ENCODE measurements around the gene PTCH2.

DNA sequence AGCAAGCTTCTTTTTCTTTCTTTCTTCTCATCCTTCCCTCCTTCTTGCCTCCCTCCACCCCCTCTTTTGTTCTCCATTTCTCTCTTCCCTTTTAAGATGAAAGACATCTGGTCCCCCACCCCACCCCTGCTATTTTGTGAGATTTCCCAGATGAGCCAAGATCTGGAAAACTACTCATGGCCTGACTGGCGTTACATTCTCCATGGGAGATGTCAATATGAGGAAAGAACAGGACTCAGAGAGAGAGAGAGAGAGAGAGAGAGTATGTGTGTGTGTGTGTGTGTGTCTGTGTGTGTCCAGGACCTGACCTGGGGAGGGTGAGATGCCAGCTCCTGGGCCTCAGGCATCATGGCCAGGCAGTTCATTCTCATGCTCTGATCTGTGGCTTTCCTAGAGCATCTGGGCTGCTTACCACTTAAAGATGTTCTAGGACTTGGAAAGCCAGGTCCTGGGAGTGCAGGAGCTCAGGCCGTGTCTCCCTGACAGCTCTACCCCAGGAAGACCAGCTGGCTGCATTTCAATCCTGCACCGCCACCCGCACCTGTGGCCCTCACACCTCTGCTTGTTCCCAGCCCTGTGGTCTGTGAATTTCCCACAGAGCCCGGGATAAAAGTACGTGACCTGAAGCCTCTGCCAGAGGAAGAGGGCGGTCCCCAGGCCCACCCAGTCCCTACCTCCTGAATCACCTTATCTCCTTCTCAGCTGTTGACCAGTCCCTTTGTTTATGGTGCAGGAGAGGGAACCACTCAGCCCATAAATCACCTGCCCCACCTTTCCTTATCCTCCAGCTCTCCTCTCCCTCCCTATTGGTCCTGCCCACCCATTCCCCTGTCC is 51.9 kb downstream of the PTCH2 start:
- no peak for TF ChIP-seq EP300 (IDR thresholded peaks at IDR 0.05; ENCODE audit: low read depth)
- TF ChIP-seq, protein P1, sequence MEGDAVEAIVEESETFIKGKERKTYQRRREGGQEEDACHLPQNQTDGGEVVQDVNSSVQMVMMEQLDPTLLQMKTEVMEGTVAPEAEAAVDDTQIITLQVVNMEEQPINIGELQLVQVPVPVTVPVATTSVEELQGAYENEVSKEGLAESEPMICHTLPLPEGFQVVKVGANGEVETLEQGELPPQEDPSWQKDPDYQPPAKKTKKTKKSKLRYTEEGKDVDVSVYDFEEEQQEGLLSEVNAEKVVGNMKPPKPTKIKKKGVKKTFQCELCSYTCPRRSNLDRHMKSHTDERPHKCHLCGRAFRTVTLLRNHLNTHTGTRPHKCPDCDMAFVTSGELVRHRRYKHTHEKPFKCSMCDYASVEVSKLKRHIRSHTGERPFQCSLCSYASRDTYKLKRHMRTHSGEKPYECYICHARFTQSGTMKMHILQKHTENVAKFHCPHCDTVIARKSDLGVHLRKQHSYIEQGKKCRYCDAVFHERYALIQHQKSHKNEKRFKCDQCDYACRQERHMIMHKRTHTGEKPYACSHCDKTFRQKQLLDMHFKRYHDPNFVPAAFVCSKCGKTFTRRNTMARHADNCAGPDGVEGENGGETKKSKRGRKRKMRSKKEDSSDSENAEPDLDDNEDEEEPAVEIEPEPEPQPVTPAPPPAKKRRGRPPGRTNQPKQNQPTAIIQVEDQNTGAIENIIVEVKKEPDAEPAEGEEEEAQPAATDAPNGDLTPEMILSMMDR (IDR thresholded peaks at IDR 0.05), result no peak

All from transverse colon (tissue), 3 donors.